GM21723 (cell line): ENCODE data around the gene LARGE2.
"Not testable (repeated sequence)": the region's sequence is repeated elsewhere in the genome, so short reads cannot be mapped to it uniquely, and the experiment has no call there.

ENCODE experiments used
- ATAC-seq: cut with Tn5 transposase; IDR thresholded peaks from one replicate; pipeline ENCODE4 v1.9.1; 2021; ENCODE audit warnings: mild to moderate bottlenecking, moderate library complexity; ENCODE audit not compliant: unreplicated experiment

Gene LARGE2

GRCh38 chr11:45895553-45896259 is 26.8 kb upstream of the LARGE2 start:
- no peak for ATAC-seq

- ATAC-seq, result no peak
Measured at GRCh38 chr11:45896422-45896984, 26.0 kb upstream of the LARGE2 start.

GRCh38 chr11:45897556-45897955 is 24.9 kb upstream of the LARGE2 start:
- no peak for ATAC-seq

DNA sequence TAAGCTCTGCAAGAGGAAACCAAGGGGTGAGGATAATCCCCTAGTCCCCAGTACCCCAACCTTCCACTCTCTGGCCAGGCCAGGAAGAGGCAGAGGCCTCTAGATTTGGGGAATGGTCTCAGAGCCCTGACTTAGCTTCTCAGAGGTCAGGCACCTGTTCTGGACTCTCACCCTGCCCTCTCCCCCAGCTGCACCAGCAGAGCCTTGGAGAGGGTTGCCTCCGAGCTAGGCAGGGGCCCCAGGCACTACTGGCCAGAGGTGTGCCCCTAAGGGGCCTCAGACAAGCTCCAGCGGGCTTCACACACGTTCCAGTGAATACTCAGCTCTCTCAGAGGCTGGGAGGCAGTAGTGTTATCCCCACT is 23.4 kb upstream of the LARGE2 start:
- no peak for ATAC-seq

DNA sequence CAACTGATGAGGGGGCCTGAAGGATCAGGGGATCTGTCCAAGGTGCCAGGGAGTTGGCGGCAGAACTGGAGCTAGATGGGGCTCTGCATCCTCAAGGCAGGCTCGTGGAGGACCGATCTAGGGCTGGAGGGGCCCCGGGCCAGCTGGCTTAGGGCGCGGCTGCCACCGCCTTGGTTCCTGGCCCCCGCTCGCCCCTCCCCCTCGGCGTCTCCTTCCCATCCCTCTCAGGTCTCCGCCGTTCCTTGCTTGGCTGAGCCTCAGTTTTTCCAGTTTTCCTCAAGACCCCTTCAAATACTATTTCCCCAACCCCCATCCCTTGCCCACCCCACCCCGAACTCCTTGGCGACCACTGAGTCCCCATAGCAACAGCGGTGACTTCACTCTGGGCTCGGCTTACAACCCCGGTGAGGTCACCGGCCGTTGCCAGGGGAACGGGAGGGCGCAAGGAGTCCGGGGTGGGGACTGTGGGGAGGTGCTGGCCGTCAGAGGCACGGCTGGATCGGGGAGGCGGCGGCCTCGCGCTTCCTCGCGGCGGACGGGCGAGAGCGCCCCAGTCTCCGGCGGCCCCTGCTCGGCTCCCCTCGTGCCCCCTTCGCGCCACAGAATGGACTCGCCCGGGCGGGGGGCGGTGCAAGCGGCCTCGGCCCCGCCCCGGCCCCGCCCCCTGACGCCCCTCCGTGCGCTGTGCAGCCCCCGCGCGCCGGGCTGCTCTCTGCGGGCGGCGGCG is 22.8 kb upstream of the LARGE2 start:
- ATAC-seq, result peak; percentile 75

DNA sequence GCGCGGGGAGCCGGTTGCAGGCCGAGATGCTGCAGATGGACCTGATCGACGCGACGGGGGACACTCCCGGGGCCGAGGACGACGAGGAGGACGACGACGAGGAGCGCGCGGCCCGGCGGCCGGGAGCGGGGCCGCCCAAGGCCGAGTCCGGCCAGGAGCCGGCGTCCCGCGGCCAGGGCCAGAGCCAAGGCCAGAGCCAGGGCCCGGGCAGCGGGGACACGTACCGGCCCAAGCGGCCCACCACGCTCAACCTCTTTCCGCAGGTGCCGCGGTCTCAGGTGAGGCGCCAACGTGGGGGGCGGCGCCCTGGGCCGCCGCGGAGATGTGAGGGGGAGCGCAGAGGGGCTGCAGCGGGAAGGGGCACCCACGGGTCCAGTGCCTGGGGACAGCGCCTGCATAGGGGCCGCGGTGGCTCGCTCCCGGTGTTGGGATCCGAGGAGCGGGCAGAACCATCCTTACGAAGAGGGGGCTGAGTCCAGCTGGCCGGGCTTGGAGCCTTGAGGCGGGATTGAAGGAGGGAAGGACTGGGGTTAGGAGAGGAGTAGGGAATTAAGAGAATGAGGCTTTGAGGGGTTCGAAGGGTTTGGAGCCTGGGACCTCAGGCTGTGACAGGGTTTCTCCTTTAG is 22.2 kb upstream of the LARGE2 start:
- ATAC-seq, result not testable (repeated sequence)

GRCh38 chr11:45900916-45901617 is 21.4 kb upstream of the LARGE2 start:
- ATAC-seq, result no peak

GRCh38 chr11:45901626-45902025 is 20.8 kb upstream of the LARGE2 start:
- ATAC-seq, result no peak

DNA sequence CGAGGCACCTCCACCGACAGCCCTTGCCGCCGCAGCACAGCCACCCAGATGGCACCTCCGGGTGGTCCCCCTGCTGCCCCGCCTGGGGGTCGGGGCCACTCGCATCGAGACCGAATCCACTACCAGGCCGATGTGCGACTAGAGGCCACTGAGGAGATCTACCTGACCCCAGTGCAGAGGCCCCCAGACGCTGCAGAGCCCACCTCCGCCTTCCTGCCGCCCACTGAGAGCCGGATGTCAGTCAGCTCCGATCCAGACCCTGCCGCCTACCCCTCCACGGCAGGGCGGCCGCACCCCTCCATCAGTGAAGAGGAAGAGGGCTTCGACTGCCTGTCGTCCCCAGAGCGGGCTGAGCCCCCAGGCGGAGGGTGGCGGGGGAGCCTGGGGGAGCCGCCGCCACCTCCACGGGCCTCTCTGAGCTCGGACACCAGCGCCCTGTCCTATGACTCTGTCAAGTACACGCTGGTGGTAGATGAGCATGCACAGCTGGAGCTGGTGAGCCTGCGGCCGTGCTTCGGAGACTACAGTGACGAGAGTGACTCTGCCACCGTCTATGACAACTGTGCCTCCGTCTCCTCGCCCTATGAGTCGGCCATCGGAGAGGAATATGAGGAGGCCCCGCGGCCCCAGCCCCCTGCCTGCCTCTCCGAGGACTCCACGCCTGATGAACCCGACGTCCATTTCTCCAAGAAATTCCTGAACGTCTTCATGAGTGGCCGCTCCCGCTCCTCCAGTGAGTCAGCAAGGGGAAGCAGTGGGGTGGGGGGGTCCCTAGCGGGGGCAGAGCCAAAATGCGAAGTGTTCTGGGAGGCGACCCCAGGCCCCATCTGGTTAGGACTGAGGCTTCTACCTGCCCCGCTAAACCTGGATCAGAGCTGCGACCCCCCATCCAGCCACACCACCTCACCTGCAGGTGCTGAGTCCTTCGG is 19.7 kb upstream of the LARGE2 start:
- ATAC-seq, result no peak

GRCh38 chr11:45904309-45904915 is 18.0 kb upstream of the LARGE2 start:
- no peak for ATAC-seq

- ATAC-seq, result no peak
Measured at GRCh38 chr11:45905095-45905494, 17.4 kb upstream of the LARGE2 start.

DNA sequence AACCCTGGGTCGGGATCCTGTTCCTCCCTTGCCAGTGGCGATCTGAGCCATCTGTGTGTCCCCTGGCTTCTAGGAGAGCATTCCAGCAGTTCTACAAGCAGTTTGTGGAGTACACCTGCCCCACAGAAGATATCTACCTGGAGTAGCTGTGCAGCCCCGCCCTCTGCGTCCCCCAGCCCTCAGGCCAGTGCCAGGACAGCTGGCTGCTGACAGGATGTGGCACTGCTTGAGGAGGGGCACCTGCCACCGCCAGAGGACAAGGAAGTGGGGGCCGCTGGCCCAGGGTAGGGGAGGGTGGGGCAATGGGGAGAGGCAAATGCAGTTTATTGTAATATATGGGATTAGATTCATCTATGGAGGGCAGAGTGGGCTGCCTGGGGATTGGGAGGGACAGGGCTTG is 16.9 kb upstream of the LARGE2 start:
- ATAC-seq, result not testable (repeated sequence)

DNA sequence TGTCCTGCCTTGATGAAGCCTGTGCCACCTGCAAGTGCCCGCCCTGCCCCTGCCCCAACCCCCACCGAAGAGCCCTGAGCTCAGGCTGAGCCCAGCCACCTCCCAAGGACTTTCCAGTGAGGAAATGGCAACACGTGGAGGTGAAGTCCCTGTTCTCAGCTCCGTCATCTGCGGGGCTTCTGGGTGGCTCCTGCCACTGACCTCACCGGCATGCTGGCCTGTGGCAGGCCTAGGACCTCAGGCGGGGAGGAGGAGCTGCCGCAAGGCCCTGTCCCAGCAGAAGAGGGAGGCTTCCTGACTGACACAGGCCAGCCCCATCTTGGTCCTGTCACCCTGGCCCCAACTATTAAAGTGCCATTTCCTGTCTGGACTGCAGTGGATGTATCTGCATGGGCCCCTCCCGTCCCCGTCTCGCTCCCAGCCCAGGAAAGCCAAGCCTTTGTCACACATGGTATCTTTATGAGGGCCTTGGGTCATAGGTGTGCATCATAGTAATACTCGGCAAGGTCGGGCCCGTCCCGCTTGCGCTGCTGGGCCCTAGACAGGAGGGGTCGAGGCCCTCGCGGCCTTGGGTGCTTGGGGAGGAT is 16.3 kb upstream of the LARGE2 start:
- no peak for ATAC-seq

DNA sequence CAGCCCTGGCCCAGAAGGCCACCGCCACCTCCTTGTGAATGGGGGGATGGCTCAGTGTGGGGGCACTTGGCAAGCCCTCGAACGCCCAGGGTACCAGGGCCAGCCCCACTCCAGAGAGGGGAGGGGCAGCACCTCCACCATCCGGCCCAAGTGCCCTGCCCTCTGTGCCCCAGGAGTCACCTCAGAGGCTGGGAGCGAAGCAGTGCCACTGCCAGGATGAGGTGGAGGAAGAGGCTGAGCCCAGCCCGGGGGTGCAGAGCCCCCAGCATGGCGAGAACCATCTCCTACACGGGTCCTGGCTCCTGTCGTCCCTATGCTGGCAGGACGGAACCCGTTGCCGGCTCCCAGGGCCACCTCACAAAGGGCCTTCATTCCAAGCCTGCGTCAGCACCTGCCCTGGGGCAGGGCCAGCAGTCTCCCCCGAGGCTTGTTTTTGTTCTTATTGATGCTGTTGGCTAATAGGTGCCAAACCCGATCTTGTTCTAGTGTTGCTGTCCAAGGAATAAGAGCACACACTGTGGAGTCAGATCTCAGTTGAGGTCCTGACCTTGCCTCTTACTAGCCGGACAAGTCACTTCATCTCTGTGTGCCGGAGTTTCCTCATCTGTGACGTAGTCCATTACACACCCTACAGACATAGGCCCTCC is 15.4 kb upstream of the LARGE2 start, which contains the start of gene FREY1:
TSS of gene FREY1 (minus strand) at position 307 of the 647 bp plus-strand sequence. CDS start at position 281, 26 bp downstream.
- ATAC-seq, result no peak

DNA sequence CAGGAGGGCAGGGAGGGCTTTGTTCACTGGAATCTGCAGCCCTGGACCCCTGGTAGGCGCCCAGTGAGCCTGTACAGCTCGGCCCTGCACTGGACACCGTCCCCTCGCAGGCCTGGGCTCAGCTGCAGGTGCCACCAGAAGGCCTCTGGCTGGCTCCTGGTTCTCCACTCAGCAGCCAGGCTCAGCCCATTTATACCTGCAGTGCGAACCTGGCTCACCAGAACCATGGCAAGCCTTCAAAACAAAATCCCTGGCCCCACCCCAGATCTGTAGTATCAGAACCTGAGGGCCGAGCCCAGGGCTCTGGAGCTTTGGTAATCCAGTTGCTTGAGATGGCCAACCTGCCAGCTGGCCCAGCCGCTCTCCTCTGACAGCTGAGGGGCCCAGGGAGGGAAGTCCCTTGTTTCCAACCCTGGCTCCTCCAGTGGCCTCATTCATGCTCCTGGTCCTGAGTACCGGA is 14.5 kb upstream of the LARGE2 start:
- ATAC-seq, result no peak

GRCh38 chr11:45909594-45910475 is 12.6 kb upstream of the LARGE2 start:
- ATAC-seq, result no peak

GRCh38 chr11:45910623-45911022 is 11.8 kb upstream of the LARGE2 start:
- ATAC-seq, result no peak

DNA sequence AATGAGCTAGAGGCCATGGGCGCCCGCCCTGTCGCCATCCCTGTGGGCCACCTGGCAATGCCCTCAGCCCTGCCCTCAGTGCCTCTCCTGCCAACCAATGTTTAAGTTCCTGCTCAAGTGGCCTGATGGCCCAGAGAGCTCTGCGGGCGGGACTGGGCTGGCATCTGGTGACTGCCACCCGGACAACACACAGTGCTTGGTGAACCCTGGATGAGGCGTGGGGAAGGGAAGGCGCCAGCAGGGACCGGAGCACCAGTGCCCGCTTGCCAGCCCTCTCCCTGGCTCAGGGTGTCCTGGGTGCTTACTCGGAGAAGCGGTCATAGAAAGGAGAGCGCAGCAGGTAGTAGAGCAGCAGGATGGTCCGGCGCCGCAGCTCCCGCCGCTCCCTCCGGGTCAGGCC is 8.9 kb upstream of the LARGE2 start:
- ATAC-seq, result no peak
